GM12892 (cell line): Measurements from ENCODE around the gene SIK2.

Source experiments
- POLR2A ChIP-seq: IDR thresholded peaks from 2 replicates; pipeline ENCODE4 v1.6.1; 2011; ENCODE audit warnings: low read depth, low read length, control low read depth
- POLR2AphosphoS5 ChIP-seq: IDR thresholded peaks from 2 replicates; pipeline ENCODE4 v1.6.1; 2011; ENCODE audit warnings: low read depth, low read length, control low read depth
- TAF1 ChIP-seq: IDR thresholded peaks from 2 replicates; pipeline ENCODE4 v1.6.1; 2011; ENCODE audit warnings: low read depth, mild to moderate bottlenecking, control low read depth, low read length, borderline replicate concordance

- TF ChIP-seq POLR2A = no peak
- TF ChIP-seq POLR2AphosphoS5 = no peak
- TF ChIP-seq TAF1 = no peak
Measured at GRCh38 chr11:111560800-111561199, 41.4 kb upstream of the SIK2 start.
